ENCODE results near the gene CORO7.
A peak's percentile ranks its signal among the peaks of the same experiment; 100 is the strongest.

CORO7 gene

GRCh38 chr16:4370570-4371356 is 45.6 kb downstream of the CORO7 start:
- Histone ChIP-seq H3K79me2 (ENCODE audit: low read length) (no peaks in the 10 kb centered on the region), H3K27ac (ENCODE audit: low read length) (no peak overlapping the region), H4K20me1 (ENCODE audit: insufficient read depth, low read length) (peaks cover 7% of the 10 kb centered on the region; the same call in 1 of the 2 replicates), H3K4me1 (ENCODE audit: low read length) (no peaks in the 10 kb centered on the region), H3K36me3 (replicated peaks; ENCODE audit: low read depth, low read length) (no peaks in the 10 kb centered on the region), H3K9ac (ENCODE audit: low read length) (no peak overlapping the region), H3K4me3 (ENCODE audit: low read length) (no peak overlapping the region), H3K27me3 (ENCODE audit: low read depth, low read length) (no peaks in the 10 kb centered on the region), H2AFZ (ENCODE audit: low read depth, low read length) (no peak overlapping the region), H3K9me3 (ENCODE audit: insufficient read depth, low read length) (no peaks in the 10 kb centered on the region), H3K4me2 (ENCODE audit: low read length) (peak overlapping the region; percentile 55; the same call in 1 of the 2 replicates)
- no peak for TF ChIP-seq CTCF (IDR thresholded peaks at IDR 0.05; ENCODE audit: low read depth, low read length)
- no peak for TF ChIP-seq EZH2phosphoT487 (IDR thresholded peaks at IDR 0.05; ENCODE audit: low read depth)

- Histone ChIP-seq H3K79me2 (ENCODE audit: low read length) (no peaks in the 10 kb centered on the region), H3K4me2 (ENCODE audit: low read length) (no peak overlapping the region), H3K27ac (ENCODE audit: low read length) (no peak overlapping the region)
These were observed 46.2 kb downstream of the CORO7 start for GRCh38 chr16:4370151-4370550.

GRCh38 chr16:4369007-4369733 is 47.2 kb downstream of the CORO7 start:
- H3K27ac ChIP-seq (ENCODE audit: low read length), result no peak overlapping the region
- H3K9ac ChIP-seq (ENCODE audit: low read length), result no peak overlapping the region
- no peaks in the 10 kb centered on the region for H3K4me1 ChIP-seq (ENCODE audit: low read length)
- H3K9me3 ChIP-seq (ENCODE audit: insufficient read depth, low read length), result no peaks in the 10 kb centered on the region
- H3K36me3 ChIP-seq (replicated peaks; ENCODE audit: low read depth, low read length), result peaks cover 2% of the 10 kb centered on the region
- no peak overlapping the region for H3K4me3 ChIP-seq (ENCODE audit: low read length)
- peaks cover 7% of the 10 kb centered on the region; the same call in 1 of the 2 replicates for H4K20me1 ChIP-seq (ENCODE audit: insufficient read depth, low read length)
- H3K4me2 ChIP-seq (ENCODE audit: low read length), result no peak overlapping the region
- no peaks in the 10 kb centered on the region for H3K27me3 ChIP-seq (ENCODE audit: low read depth, low read length)
- no peak overlapping the region for H2AFZ ChIP-seq (ENCODE audit: low read depth, low read length)
- no peaks in the 10 kb centered on the region for H3K79me2 ChIP-seq (ENCODE audit: low read length)
- TF ChIP-seq CTCF (IDR thresholded peaks at IDR 0.05; ENCODE audit: low read depth, low read length) (no peak), EZH2phosphoT487 (IDR thresholded peaks at IDR 0.05; ENCODE audit: low read depth) (no peak)

More at GRCh38 chr16:4370151-4370550, 46.2 kb downstream of the CORO7 start:
- Histone ChIP-seq H4K20me1 (ENCODE audit: insufficient read depth, low read length) (peaks cover 7% of the 10 kb centered on the region; the same call in 1 of the 2 replicates), H3K9me3 (ENCODE audit: insufficient read depth, low read length) (no peaks in the 10 kb centered on the region), H2AFZ (ENCODE audit: low read depth, low read length) (no peak overlapping the region), H3K27me3 (ENCODE audit: low read depth, low read length) (no peaks in the 10 kb centered on the region), H3K4me1 (ENCODE audit: low read length) (no peaks in the 10 kb centered on the region), H3K4me3 (ENCODE audit: low read length) (no peak overlapping the region), H3K9ac (ENCODE audit: low read length) (no peak overlapping the region), H3K36me3 (replicated peaks; ENCODE audit: low read depth, low read length) (no peaks in the 10 kb centered on the region)
- TF ChIP-seq CTCF (IDR thresholded peaks at IDR 0.05; ENCODE audit: low read depth, low read length), result no peak
- TF ChIP-seq EZH2phosphoT487 (IDR thresholded peaks at IDR 0.05; ENCODE audit: low read depth), result no peak

GRCh38 chr16:4367393-4367856 is 49.0 kb downstream of the CORO7 start:
- Histone ChIP-seq H3K4me1 (ENCODE audit: low read length) (no peaks in the 10 kb centered on the region), H3K79me2 (ENCODE audit: low read length) (no peaks in the 10 kb centered on the region), H3K4me2 (ENCODE audit: low read length) (no peak overlapping the region), H3K27me3 (ENCODE audit: low read depth, low read length) (no peaks in the 10 kb centered on the region), H2AFZ (ENCODE audit: low read depth, low read length) (no peak overlapping the region), H3K9ac (ENCODE audit: low read length) (no peak overlapping the region), H3K9me3 (ENCODE audit: insufficient read depth, low read length) (no peaks in the 10 kb centered on the region), H4K20me1 (ENCODE audit: insufficient read depth, low read length) (peaks cover 4% of the 10 kb centered on the region; the same call in 1 of the 2 replicates), H3K36me3 (replicated peaks; ENCODE audit: low read depth, low read length) (peaks cover 4% of the 10 kb centered on the region), H3K27ac (ENCODE audit: low read length) (no peak overlapping the region), H3K4me3 (ENCODE audit: low read length) (no peak overlapping the region)
- TF ChIP-seq EZH2phosphoT487 (IDR thresholded peaks at IDR 0.05; ENCODE audit: low read depth), result no peak
- TF ChIP-seq CTCF (IDR thresholded peaks at IDR 0.05; ENCODE audit: low read depth, low read length), result no peak

Data from OCI-LY3 (cell line).